Measurements from ENCODE around the gene RNPEP. TPM values are rescaled to one million over a fixed set of nuclear protein-coding genes. Genes with fewer than 3 reads are reported as not detected.

Gene RNPEP
- total and polyA plus RNA-seq, 8 donors: 19.8 to 43.5 (median 28.0) TPM

GRCh38 chr1:201944002-201944401 is 38.4 kb upstream of the RNPEP start:
- Histone ChIP-seq H3K4me1 (no peaks in the 10 kb centered on the region), H3K4me3 (no peak overlapping the region), H3K36me3 (no peaks in the 10 kb centered on the region), H3K27ac (no peak overlapping the region), H3K9me3 (no peaks in the 10 kb centered on the region), H3K27me3 (peaks cover 0 to 4% (median 0%) of the 10 kb centered on the region in 4 donors)
- DNase-seq (no peak), ATAC-seq (no peak), FAIRE-seq (no peak)
- no peak for TF ChIP-seq CTCF (IDR thresholded peaks at IDR 0.05)
- intact Hi-C loops (cut with DNase I): no loop called here
- 70 to 82% methylated on average over 6 of the region's 6 CpGs for WGBS, 2 donors

GRCh38 chr1:201944639-201945038 is 37.8 kb upstream of the RNPEP start:
- no peak for FAIRE-seq
- no peaks in the 10 kb centered on the region for H3K9me3 ChIP-seq
- no peak overlapping the region for H3K27ac ChIP-seq
- H3K4me3 ChIP-seq: no peak overlapping the region
- H3K36me3 ChIP-seq: no peaks in the 10 kb centered on the region
- WGBS, 2 donors: 27 to 38% methylated on average over 3 of the region's 3 CpGs
- H3K4me1 ChIP-seq: no peaks in the 10 kb centered on the region
- TF ChIP-seq CTCF (IDR thresholded peaks at IDR 0.05): no peak
- intact Hi-C loops (cut with DNase I): no loop called here
- no peak for DNase-seq
- no peak for ATAC-seq
- peaks cover 0 to 4% (median 0%) of the 10 kb centered on the region in 4 donors for H3K27me3 ChIP-seq

- Histone ChIP-seq H3K36me3 (no peaks in the 10 kb centered on the region), H3K4me1 (no peaks in the 10 kb centered on the region), H3K4me3 (peak overlapping the region in 1 of 4 donors; percentile 29), H3K9me3 (no peaks in the 10 kb centered on the region), H3K27ac (no peak overlapping the region), H3K27me3 (peaks cover 0 to 4% (median 0%) of the 10 kb centered on the region in 4 donors)
- no peak for DNase-seq
- intact Hi-C loops (cut with DNase I): no loop called here
- no peak for ATAC-seq
- WGBS, 2 donors: 49 to 51% methylated on average over 4 of the region's 4 CpGs
- FAIRE-seq: no peak
- TF ChIP-seq CTCF (IDR thresholded peaks at IDR 0.05): no peak
Observed at GRCh38 chr1:201945157-201945556, 37.3 kb upstream of the RNPEP start.

- Histone ChIP-seq H3K27me3 (peaks cover 0 to 4% (median 0%) of the 10 kb centered on the region in 4 donors), H3K9me3 (no peaks in the 10 kb centered on the region), H3K4me1 (no peaks in the 10 kb centered on the region), H3K4me3 (peak overlapping the region in 2 of 4 donors; percentile 12 to 29), H3K27ac (no peak overlapping the region), H3K36me3 (no peaks in the 10 kb centered on the region)
- FAIRE-seq (no peak), DNase-seq (no peak), ATAC-seq (peak in 3 of 4 donors; percentile 15 to 20 (median 17))
- intact Hi-C loops (cut with DNase I): no loop called here
- no peak for TF ChIP-seq CTCF (IDR thresholded peaks at IDR 0.05)
- 25 to 34% methylated on average over 10 of the region's 10 CpGs for WGBS, 2 donors
Observed at GRCh38 chr1:201945863-201946223, 36.6 kb upstream of the RNPEP start.

GRCh38 chr1:201946224-201946908 is 36.1 kb upstream of the RNPEP start, which contains the start of gene LMOD1:
Gene LMOD1 (minus strand): TSS chr1:201946548. CDS start chr1:201946340, 208 bp downstream.
- Histone ChIP-seq H3K36me3 (no peaks in the 10 kb centered on the region), H3K27ac (peak within 1 kb of the TSS in 1 of 4 donors; percentile 37), H3K4me1 (no peaks in the 10 kb centered on the region), H3K4me3 (peak within 1 kb of the TSS in 2 of 4 donors; percentile 12 to 29), H3K27me3 (peaks cover 0 to 4% (median 0%) of the 10 kb centered on the region in 4 donors), H3K9me3 (no peaks in the 10 kb centered on the region)
- WGBS, 2 donors: 5 to 8% methylated on average over 28 of the region's 28 CpGs
- FAIRE-seq: peak; percentile 49
- ATAC-seq: peak; percentile 88 to 99 (median 94)
- peak; percentile 48 to 82 (median 69) for DNase-seq
- intact Hi-C loops (cut with DNase I): no loop called here
- TF ChIP-seq CTCF (IDR thresholded peaks at IDR 0.05): no peak
